GM12878 (cell line): Measurements from ENCODE around the gene TNRC18. TPM values are rescaled to one million over a fixed set of nuclear protein-coding genes. Genes with fewer than 3 reads are reported as not detected.
A peak's percentile ranks its signal among the peaks of the same experiment; 100 is the strongest.

ENCODE experiments used
- ATAC-seq: fragments of 200-7000 bp; cut with Tn5 transposase; 3 replicates; pipeline ENCODE4 v1.9.1; 2020; ENCODE audit warnings: mild to moderate bottlenecking, moderate library complexity
- BruUV-seq: library from RNA; stranded (reverse); fragments of 400-500 nt; replicated peaks from 2 replicates; lab custom pipeline; 2021; lab: Mats Ljungman, UMichigan
- CTCF ChIA-PET: fragments of 300-600 bp; sonication (Branson Sonifier 250); formaldehyde crosslinking; extraction: SDS; loops from one replicate; lab custom pipeline; 2021; ENCODE audit warnings: inconsistent platforms; lab: Yijun Ruan, JAX
- POLR2A ChIA-PET: fragments of 350-600 bp; formaldehyde crosslinking; extraction: SDS; loops from one replicate; lab custom pipeline; 2021; ENCODE audit warnings: inconsistent platforms; lab: Charles Lee
- RAD21 ChIA-PET: fragments of 300-600 bp; sonication (Branson Sonifier 250); formaldehyde crosslinking; loops from one replicate; lab custom pipeline; 2023; ENCODE audit warnings: antibody characterized with exemption; ENCODE audit not compliant: unreplicated experiment; lab: Charles Lee
- SMC1A ChIA-PET: fragments of 300-600 bp; sonication (Branson Sonifier 250); formaldehyde crosslinking; loops from one replicate; lab custom pipeline; 2023; ENCODE audit not compliant: unreplicated experiment, uncharacterized antibody; lab: Charles Lee
- DNase-seq: peaks from one replicate; pipeline ENCODE4 v3.0.0-alpha.2; 2011; ENCODE audit warnings: low read depth, low spot score
- FAIRE-seq: peaks from 3 replicates; lab custom pipeline; 2011; peaks lifted over from hg19 to GRCh38; lab: Jason Lieb, UNC
- H2AFZ ChIP-seq: 2 replicates; pipeline ENCODE4 v1.6.0; 2011; ENCODE audit warnings: low read depth, low read length, control low read depth; ENCODE audit not compliant: control insufficient read depth
- H3K27ac ChIP-seq: 2 replicates; pipeline ENCODE4 v1.5.1; 2011; ENCODE audit warnings: control low read depth; ENCODE audit not compliant: control insufficient read depth, insufficient read depth
- H3K27me3 ChIP-seq, 2 experiments: replicated peaks in 1 of 2; 2 replicates each; pipeline versions ENCODE4 v1.6.0 to v1.6.1; 2011; ENCODE audit warnings: low read length in 1 of 2; ENCODE audit not compliant: control insufficient read depth in 2 of 2, insufficient read depth in 2 of 2
- H3K36me3 ChIP-seq, 2 experiments: 2 replicates each; pipeline ENCODE4 v1.5.1; 2011; ENCODE audit warnings: low read length in 1 of 2; ENCODE audit not compliant: control insufficient read depth in 2 of 2, insufficient read depth in 2 of 2
- H3K4me1 ChIP-seq: 2 replicates; pipeline ENCODE4 v1.6.1; 2011; ENCODE audit warnings: mild to moderate bottlenecking, low read length, moderate library complexity, mixed read lengths; ENCODE audit not compliant: control insufficient read depth, insufficient read depth
- H3K4me2 ChIP-seq: 2 replicates; pipeline ENCODE4 v1.6.0; 2011; ENCODE audit warnings: control low read depth; ENCODE audit not compliant: control insufficient read depth, insufficient read depth
- H3K4me3 ChIP-seq: fragments of 200-600 bp; sonication (generic); 2 replicates; pipeline ENCODE4 v1.5.1; 2016
- H3K79me2 ChIP-seq: 2 replicates; pipeline ENCODE4 v1.6.0; 2011; ENCODE audit warnings: low read length; ENCODE audit not compliant: control insufficient read depth, insufficient read depth
- H3K9ac ChIP-seq: 2 replicates; pipeline ENCODE4 v1.8.0; 2011; ENCODE audit warnings: low read length, control low read depth, mixed read lengths; ENCODE audit not compliant: control insufficient read depth, insufficient read depth
- H3K9me3 ChIP-seq: replicated peaks from 3 replicates; pipeline ENCODE4 v1.5.1; 2011; ENCODE audit warnings: mild to moderate bottlenecking, low read length; ENCODE audit not compliant: control insufficient read depth, insufficient read depth
- H4K20me1 ChIP-seq: 2 replicates; pipeline ENCODE4 v1.6.0; 2011; ENCODE audit not compliant: control insufficient read depth, insufficient read depth
- ASH2L ChIP-seq: fragments of 300-600, 200-600 bp; sonication (generic); IDR thresholded peaks from 2 replicates; pipeline ENCODE4 v1.6.1; 2017; ENCODE audit warnings: low read depth, mild to moderate bottlenecking, borderline replicate concordance
- FOXM1 ChIP-seq: IDR thresholded peaks from 2 replicates; pipeline ENCODE4 v1.6.1; 2012; ENCODE audit warnings: low read depth, mild to moderate bottlenecking, inconsistent platforms, low read length, moderate library complexity
- IRF4 ChIP-seq: IDR thresholded peaks from 2 replicates; pipeline ENCODE4 v1.6.1; 2011; ENCODE audit warnings: low read depth, low read length
- IRF5 ChIP-seq: fragments of 450-650 bp; IDR thresholded peaks from 2 replicates; pipeline ENCODE4 v1.6.1; 2017; ENCODE audit warnings: borderline replicate concordance
- NBN ChIP-seq: fragments of 450-650 bp; IDR thresholded peaks from 2 replicates; pipeline ENCODE4 v1.6.1; 2016
- RAD21 ChIP-seq: IDR thresholded peaks from 2 replicates; pipeline ENCODE4 v1.6.1; 2011; ENCODE audit warnings: mild to moderate bottlenecking, low read depth, low read length, moderate library complexity; ENCODE audit not compliant: insufficient read depth
- SMARCA5 ChIP-seq: fragments of 450-650 bp; IDR thresholded peaks from 2 replicates; pipeline ENCODE4 v1.6.1; 2017; ENCODE audit warnings: mild to moderate bottlenecking
- SPI1 ChIP-seq: IDR thresholded peaks from 2 replicates; pipeline ENCODE4 v1.6.1; 2011; ENCODE audit warnings: low read depth, mild to moderate bottlenecking, low read length, moderate library complexity, borderline replicate concordance; ENCODE audit not compliant: insufficient read depth
- WGBS: methylation state at CpG from one replicate; pipeline ENCODE4 v1.1.6; 2016; ENCODE audit warnings: low lambda C conversion rate; ENCODE audit not compliant: insufficient replicate concordance, insufficient coverage; ENCODE audit errors: missing lambda C conversion rate; 5-methylcytosine and 5-hydroxymethylcytosine counted together
- in situ Hi-C: fragments of 300-500 bp; cut with MboI; formaldehyde crosslinking; loops from 9 replicates; pipeline ENCODE4 v1.14.3; 2018; ENCODE audit warnings: mixed read lengths
- intact Hi-C: fragments of 100-400 bp; cut with micrococcal nuclease; formaldehyde crosslinking; loops from one replicate; pipeline ENCODE4 v1.14.2; 2022; ENCODE audit not compliant: unreplicated experiment
- polyA plus RNA-seq, 11 experiments: library from polyadenylated mRNA; depleted of rRNA in 4 of 11; unstranded in 6 of 11; stranded (reverse) in 5 of 11; fragments of >200 nt; fragmentation: Nextera tagmentation in 4 of 11; fragmentation: Illumina TruSeq in 1 of 11; extraction: Ambion mirVana in 4 of 11; extraction: Trizol in 1 of 11; gene quantifications; 1 replicate in 1 of 11; 2 replicates in 10 of 11; pipeline versions ENCODE4 v1.2.1 to v1.2.3, GENCODE V29; 2011 to 2016; ENCODE audit warnings: inconsistent platforms in 2 of 11, missing spikeins in 2 of 11, low read depth in 1 of 11
- total RNA-seq, 4 experiments: library from RNA; depleted of rRNA in 3 of 4; stranded (reverse); fragments of >200 nt in 3 of 4; fragmentation: Illumina TruSeq in 1 of 4; extraction: Trizol in 1 of 4; gene quantifications; 2 replicates each; pipeline versions ENCODE4 v1.2.1 to v1.2.3, GENCODE V29; 2013 to 2021
- TF ChIP-seq, protein P1 (sequence below): fragments of 450-650 bp; IDR thresholded peaks from 2 replicates; pipeline ENCODE4 v1.6.1; 2017; ENCODE audit warnings: mild to moderate bottlenecking

The TNRC18 gene
- total and polyA plus RNA-seq, 10 of the 15 experiments (the other 5 are each of a cell fraction or from before 2014, with no cell fraction given) = 0.02 to 31.7 (median 5.4) TPM

GRCh38 chr7:5463031-5463430 is 39.4 kb upstream of the TNRC18 start (continued):
- TF ChIP-seq SPI1 (no peak), RAD21 (no peak)
- TF ChIP-seq, protein P1, sequence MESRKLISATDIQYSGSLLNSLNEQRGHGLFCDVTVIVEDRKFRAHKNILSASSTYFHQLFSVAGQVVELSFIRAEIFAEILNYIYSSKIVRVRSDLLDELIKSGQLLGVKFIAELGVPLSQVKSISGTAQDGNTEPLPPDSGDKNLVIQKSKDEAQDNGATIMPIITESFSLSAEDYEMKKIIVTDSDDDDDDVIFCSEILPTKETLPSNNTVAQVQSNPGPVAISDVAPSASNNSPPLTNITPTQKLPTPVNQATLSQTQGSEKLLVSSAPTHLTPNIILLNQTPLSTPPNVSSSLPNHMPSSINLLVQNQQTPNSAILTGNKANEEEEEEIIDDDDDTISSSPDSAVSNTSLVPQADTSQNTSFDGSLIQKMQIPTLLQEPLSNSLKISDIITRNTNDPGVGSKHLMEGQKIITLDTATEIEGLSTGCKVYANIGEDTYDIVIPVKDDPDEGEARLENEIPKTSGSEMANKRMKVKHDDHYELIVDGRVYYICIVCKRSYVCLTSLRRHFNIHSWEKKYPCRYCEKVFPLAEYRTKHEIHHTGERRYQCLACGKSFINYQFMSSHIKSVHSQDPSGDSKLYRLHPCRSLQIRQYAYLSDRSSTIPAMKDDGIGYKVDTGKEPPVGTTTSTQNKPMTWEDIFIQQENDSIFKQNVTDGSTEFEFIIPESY = no peak

DNA sequence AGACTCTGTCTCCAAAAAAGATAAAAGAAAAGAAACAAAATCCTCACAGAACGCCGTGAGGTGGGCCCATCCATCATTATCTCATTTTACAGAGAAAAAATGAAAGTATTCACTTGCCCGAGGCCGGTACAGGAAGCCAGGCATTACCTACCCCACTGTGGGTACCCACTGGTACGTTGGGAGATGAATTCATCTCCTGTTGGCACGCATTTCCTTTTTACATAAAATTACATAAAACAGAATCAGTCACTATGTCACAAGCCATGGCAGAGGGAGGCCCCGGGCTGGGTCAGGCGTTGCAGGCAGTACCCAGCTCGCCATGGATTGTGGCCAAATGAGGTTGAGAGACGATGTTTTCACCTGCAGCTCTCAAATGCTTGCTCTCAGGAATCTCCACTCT is 38.6 kb upstream of the TNRC18 start:
- in situ Hi-C loops (no loop called here), intact Hi-C loops (no loop called here)
- RAD21 ChIA-PET = no interaction called here
- no peaks in the 10 kb centered on the region for H3K79me2 ChIP-seq
- DNase-seq = no peak
- no peaks in the 10 kb centered on the region for H3K9me3 ChIP-seq
- H2AFZ ChIP-seq = 0 out of 2 replicates have a peak overlapping the region, but pooled peaks have one; percentile 17
- POLR2A ChIA-PET = no interaction called here
- no peaks in the 10 kb centered on the region for H3K36me3 ChIP-seq
- H3K27me3 ChIP-seq = no peaks in the 10 kb centered on the region
- no peak overlapping the region for H3K4me2 ChIP-seq
- no peak overlapping the region for H3K27ac ChIP-seq
- SMC1A ChIA-PET = interaction anchor here (1.0 kb wide), 1 partner anchor 11 kb away, joined by 3 read pairs; no protein-coding TSS in a partner anchor
- CTCF ChIA-PET = interaction anchor here (1.4 kb wide), 1 partner anchor 11 kb away, joined by 7 read pairs; no protein-coding TSS in a partner anchor
- H4K20me1 ChIP-seq = no peaks in the 10 kb centered on the region
- no TSS peak for BruUV-seq
- no peak overlapping the region for H3K4me3 ChIP-seq
- no peaks in the 10 kb centered on the region; the same call in 1 of the 2 replicates for H3K4me1 ChIP-seq
- ATAC-seq = no peak
- 69% methylated on average over 10 of the region's 10 CpGs for WGBS
- no peak overlapping the region for H3K9ac ChIP-seq
- FAIRE-seq = no peak
- TF ChIP-seq IRF4 (no peak), FOXM1 (no peak), SMARCA5 (no peak), ASH2L (no peak), IRF5 (no peak), NBN (no peak)
